ENCODE results near the gene GNAS-AS1.

GNAS-AS1 gene

GRCh38 chr20:58855506-58856389, 5.0 kb upstream of the GNAS-AS1 start:
- no peak for DNase-seq

GRCh38 chr20:58854638-58855471, 4.2 kb upstream of the GNAS-AS1 start:
- no peak for DNase-seq

- DNase-seq = no peak
These were observed 3.4 kb upstream of the GNAS-AS1 start for GRCh38 chr20:58853976-58854637.

GRCh38 chr20:58853466-58853865, 2.8 kb upstream of the GNAS-AS1 start:
- DNase-seq = no peak

GRCh38 chr20:58852543-58853271, 2.0 kb upstream of the GNAS-AS1 start, which contains the start of gene GNAS:
Gene GNAS, plus strand, starts transcription at chr20:58852716.
- DNase-seq = peak; percentile 57

- DNase-seq = no peak
These were observed 1.3 kb upstream of the GNAS-AS1 start for GRCh38 chr20:58851969-58852458.

GRCh38 chr20:58851221-58851968, 693 bp upstream of the GNAS-AS1 start:
- no peak for DNase-seq

- no peak for DNase-seq
These were observed 3.2 kb downstream of the GNAS-AS1 start for GRCh38 chr20:58847463-58847862.

- DNase-seq = no peak
These were observed 5.0 kb downstream of the GNAS-AS1 start for GRCh38 chr20:58845706-58846105.

GRCh38 chr20:58843128-58843556, 7.6 kb downstream of the GNAS-AS1 start:
- DNase-seq = no peak

GRCh38 chr20:58842276-58842675, 8.4 kb downstream of the GNAS-AS1 start:
- no peak for DNase-seq

GRCh38 chr20:58841539-58842264, 9.0 kb downstream of the GNAS-AS1 start:
- no peak for DNase-seq

- no peak for DNase-seq
These were observed 9.7 kb downstream of the GNAS-AS1 start for GRCh38 chr20:58840816-58841538.

GRCh38 chr20:58839991-58840747, 10.5 kb downstream of the GNAS-AS1 start:
- no peak for DNase-seq

GRCh38 chr20:58839474-58839874, 11.2 kb downstream of the GNAS-AS1 start:
- peak; percentile 23 for DNase-seq

GRCh38 chr20:58838174-58838573, 12.5 kb downstream of the GNAS-AS1 start:
- DNase-seq = no peak

- DNase-seq = no peak
These were observed 13.0 kb downstream of the GNAS-AS1 start for GRCh38 chr20:58837717-58838116.

- no peak for DNase-seq
These were observed 14.0 kb downstream of the GNAS-AS1 start for GRCh38 chr20:58836616-58837204.

- DNase-seq = no peak
These were observed 15.5 kb downstream of the GNAS-AS1 start for GRCh38 chr20:58835231-58835630.

Measured in fibroblast of skin of right quadriceps (primary cell).